NB4 (cell line): Measurements from ENCODE around the gene ADTRP.

Source experiments
- POLR2A ChIP-seq: IDR thresholded peaks from 2 replicates; pipeline ENCODE4 v1.6.1; 2011; ENCODE audit warnings: mild to moderate bottlenecking; ENCODE audit not compliant: insufficient read length; ENCODE audit errors: extremely low read depth
- TF ChIP-seq, protein P1 (sequence below): IDR thresholded peaks from one replicate; pipeline ENCODE4 v1.5.1; 2012; ENCODE audit warnings: low read depth, low read length

DNA sequence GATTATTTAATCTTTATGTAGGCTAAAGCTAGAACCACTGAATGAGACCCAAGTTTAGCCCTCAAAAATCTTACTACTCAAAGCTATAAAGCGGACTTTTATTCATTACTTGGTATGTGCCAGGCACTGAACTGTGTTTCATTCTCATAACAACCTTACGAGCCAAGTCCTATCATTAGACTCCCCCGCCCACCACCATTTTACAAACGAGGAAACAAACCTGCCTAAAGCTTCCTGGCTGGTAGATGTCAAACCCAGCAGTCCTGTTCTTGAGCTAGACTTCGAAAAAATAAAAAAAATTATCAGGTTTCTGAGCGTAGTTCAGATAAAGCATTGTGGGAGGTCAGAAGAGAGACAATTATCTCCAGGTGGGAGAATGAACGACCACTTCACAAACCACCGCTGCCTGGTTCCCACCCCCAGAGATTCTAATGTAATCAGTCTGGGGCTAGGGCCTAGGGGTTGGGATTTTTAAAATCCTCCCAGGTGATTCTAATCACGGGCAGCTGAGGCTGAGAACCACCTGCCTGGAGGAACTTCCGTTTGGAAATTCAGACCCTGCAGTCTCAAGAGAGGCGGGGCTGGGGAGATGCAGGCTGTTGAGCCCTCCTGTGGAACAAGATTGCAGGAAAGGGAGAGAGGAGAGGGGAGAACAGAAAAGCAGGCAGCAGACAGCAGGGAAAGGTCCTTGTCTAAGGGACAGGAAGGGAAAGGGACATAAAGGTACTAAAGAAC, 8.6 kb downstream of the ADTRP start:
- TF ChIP-seq, protein P1, sequence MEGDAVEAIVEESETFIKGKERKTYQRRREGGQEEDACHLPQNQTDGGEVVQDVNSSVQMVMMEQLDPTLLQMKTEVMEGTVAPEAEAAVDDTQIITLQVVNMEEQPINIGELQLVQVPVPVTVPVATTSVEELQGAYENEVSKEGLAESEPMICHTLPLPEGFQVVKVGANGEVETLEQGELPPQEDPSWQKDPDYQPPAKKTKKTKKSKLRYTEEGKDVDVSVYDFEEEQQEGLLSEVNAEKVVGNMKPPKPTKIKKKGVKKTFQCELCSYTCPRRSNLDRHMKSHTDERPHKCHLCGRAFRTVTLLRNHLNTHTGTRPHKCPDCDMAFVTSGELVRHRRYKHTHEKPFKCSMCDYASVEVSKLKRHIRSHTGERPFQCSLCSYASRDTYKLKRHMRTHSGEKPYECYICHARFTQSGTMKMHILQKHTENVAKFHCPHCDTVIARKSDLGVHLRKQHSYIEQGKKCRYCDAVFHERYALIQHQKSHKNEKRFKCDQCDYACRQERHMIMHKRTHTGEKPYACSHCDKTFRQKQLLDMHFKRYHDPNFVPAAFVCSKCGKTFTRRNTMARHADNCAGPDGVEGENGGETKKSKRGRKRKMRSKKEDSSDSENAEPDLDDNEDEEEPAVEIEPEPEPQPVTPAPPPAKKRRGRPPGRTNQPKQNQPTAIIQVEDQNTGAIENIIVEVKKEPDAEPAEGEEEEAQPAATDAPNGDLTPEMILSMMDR: no peak
- no peak for TF ChIP-seq POLR2A
